ENCODE results near the gene ASCC1. TPM values are rescaled to one million over a fixed set of nuclear protein-coding genes. Genes with fewer than 3 reads are reported as not detected.
"Not testable (repeated sequence)": the region's sequence is repeated elsewhere in the genome, so short reads cannot be mapped to it uniquely, and the experiment has no call there.

ASCC1 gene
- total RNA-seq, 2 experiments from 2014 or later = 28.5 to 34.4 TPM

GRCh38 chr10:72121389-72121788, 94.7 kb downstream of the ASCC1 start:
- Mint-ChIP-seq H3K4me3 (no peak overlapping the region), H3K27ac (no peak overlapping the region), H3K4me1 (peaks cover 19% of the 10 kb centered on the region), H3K27me3 (no peaks in the 10 kb centered on the region), H3K36me3 (peaks cover 36% of the 10 kb centered on the region), H3K9me3 (peaks cover 5% of the 10 kb centered on the region)
- DNase-seq = no peak
- POLR2A ChIA-PET = interaction anchor here (1.8 kb wide), 1 partner anchor 34 kb away, joined by 12 read pairs; the partner anchor contains the start of gene SPOCK2
- no peak for ATAC-seq (ENCODE audit: low read depth)

GRCh38 chr10:72116372-72116771, 99.7 kb downstream of the ASCC1 start:
- Mint-ChIP-seq H3K4me1 (peaks cover 2% of the 10 kb centered on the region), H3K4me3 (no peak overlapping the region), H3K9me3 (peaks cover 6% of the 10 kb centered on the region)

DNA sequence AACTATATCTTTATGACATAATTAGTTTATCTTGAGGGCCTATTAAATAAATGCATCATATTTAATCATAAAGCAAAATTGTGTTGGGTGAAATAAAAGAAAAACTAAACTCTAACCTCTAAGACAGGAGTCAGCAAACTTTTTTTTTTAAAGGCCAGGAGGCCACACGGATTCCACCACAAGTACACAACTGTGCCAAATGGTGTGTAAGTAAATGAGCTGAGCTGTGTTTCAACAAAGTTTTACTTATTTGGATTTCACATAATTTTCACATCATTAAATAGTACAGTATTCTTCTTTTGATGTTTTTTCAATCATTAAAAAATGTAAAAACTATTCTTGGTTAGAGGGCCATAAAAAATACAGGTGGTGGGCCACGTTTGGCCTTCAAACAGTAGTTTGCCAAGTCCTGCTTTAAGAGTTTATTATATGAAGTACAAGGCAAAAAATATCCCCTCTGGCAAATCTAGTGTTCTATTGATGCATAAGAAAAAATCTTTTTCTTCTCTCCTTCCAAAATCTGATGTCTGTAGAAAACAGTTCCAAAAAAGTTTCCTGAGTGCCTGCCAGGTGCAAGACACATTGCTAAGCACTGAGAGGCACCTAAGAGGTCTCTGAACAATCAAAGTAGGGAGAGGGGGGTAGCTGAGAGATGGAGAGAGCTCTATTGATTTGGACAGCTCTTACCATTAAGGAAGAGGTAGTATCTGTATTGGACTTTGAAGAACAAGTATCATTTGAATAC, 101.2 kb downstream of the ASCC1 start:
- Mint-ChIP-seq H3K27me3 (no peaks in the 10 kb centered on the region), H3K9me3 (peaks cover 6% of the 10 kb centered on the region), H3K36me3 (peaks cover 43% of the 10 kb centered on the region), H3K4me1 (peaks cover 5% of the 10 kb centered on the region), H3K27ac (no peak overlapping the region), H3K4me3 (no peak overlapping the region)
- POLR2A ChIA-PET = interaction anchor here (0.6 kb wide), 1 partner anchor 32 kb away, joined by 3 read pairs; no protein-coding TSS in a partner anchor
- DNase-seq (no peak), ATAC-seq (ENCODE audit: low read depth) (no peak)

More at GRCh38 chr10:72116372-72116771, 99.7 kb downstream of the ASCC1 start:
- no peak overlapping the region for H3K27ac Mint-ChIP-seq
- POLR2A ChIA-PET = interaction anchor here (0.5 to 0.6 kb wide), 2 partner anchors 14 to 48 kb away, joined by 3 to 5 read pairs; no protein-coding TSS in a partner anchor
- ATAC-seq (ENCODE audit: low read depth) (no peak), DNase-seq (no peak)
- H3K36me3 Mint-ChIP-seq = peaks cover 46% of the 10 kb centered on the region
- H3K27me3 Mint-ChIP-seq = no peaks in the 10 kb centered on the region

DNA sequence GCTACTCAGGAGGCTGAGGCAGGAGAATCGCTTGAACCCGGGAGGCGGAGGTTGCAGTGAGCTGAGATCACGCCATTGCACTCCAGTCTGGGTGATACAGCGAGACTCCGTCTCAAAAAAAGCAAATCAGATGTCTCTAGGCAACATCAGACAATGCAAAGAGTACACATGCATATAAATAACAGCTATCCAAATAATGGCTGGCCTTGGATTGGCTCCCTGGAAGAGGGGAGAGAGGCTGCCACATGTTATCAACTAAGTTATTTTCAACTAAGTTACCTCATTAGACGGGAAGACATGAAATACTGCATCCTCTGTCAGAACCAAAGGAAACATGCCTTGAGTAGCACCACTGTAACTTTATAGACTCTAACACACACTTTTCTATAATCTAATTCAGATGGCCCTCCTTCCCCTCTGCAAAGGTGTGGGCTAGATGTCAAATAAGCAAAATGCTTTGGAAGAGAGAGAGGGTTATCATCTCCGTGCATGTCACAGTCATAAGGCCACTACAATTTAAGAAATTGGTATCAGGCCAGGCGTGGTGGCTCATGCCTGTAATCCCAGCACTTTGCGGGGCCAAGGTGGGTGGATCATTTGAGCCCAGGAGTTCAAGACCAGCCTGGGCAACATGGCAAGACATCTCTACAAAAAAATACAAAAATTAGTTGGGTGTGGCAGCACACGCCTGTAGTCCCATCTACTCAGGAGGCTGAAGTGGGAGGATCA, 105.2 kb downstream of the ASCC1 start:
- no peaks in the 10 kb centered on the region for H3K27me3 Mint-ChIP-seq
- peaks cover 44% of the 10 kb centered on the region for H3K4me1 Mint-ChIP-seq
- DNase-seq (no peak), ATAC-seq (ENCODE audit: low read depth) (no peak)
- peak overlapping the region; percentile 6 for H3K27ac Mint-ChIP-seq
- H3K4me3 Mint-ChIP-seq = no peak overlapping the region
- POLR2A ChIA-PET = interaction anchor here (0.6 kb wide), 1 partner anchor 20 kb away, joined by 5 read pairs; no protein-coding TSS in a partner anchor
- H3K9me3 Mint-ChIP-seq = no peaks in the 10 kb centered on the region
- H3K36me3 Mint-ChIP-seq = peaks cover 25% of the 10 kb centered on the region

- DNase-seq = no peak
- no peaks in the 10 kb centered on the region for H3K27me3 Mint-ChIP-seq
- peak; percentile 49 for ATAC-seq (ENCODE audit: low read depth)
- peaks cover 17% of the 10 kb centered on the region for H3K36me3 Mint-ChIP-seq
- peaks cover 52% of the 10 kb centered on the region for H3K4me1 Mint-ChIP-seq
- peak overlapping the region; percentile 36 for H3K4me3 Mint-ChIP-seq
- H3K9me3 Mint-ChIP-seq = no peaks in the 10 kb centered on the region
- POLR2A ChIA-PET = interaction anchor here (1.8 kb wide), 1 partner anchor 16 kb away, joined by 6 read pairs; no protein-coding TSS in a partner anchor
- H3K27ac Mint-ChIP-seq = peak overlapping the region; percentile 79
Measured at GRCh38 chr10:72109636-72110157, 106.4 kb downstream of the ASCC1 start.

DNA sequence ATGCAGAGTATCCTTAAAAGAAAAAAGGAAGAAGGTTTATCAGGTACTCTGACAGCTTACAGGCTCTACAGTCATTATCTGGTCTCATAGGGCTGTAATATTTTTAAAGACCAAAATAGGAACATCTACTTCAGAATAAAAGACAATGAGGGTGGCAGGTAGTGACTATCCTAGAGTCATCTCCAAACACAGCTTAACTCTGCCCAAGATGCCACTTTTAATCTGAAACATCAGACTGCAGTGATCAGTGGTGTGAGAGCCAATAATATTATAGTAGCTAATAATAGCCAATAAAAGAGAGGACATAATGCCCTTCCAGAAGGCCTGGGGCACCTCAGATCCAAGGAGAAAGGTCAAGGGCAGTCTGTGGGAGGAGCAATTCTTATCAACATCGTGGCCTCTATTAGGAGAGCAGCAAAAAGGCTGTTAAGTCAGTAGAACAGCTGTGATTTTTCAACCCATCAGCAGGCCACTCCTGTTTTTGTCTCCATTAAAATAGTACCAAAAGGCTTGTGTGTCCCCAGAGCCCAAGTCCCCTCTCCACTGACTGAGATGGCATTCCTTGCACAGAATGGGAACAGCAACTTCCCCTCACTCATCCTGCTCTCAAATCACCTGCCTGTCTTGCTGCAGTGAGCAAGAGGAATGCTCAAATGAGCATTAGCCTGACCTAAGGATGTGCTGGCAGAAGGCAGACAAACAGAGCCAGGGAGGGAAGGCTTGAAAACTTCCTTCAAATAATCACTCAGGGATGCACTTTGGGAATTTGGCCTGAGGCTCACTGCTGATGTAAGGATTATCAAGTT, 107.0 kb downstream of the ASCC1 start:
- no peak for DNase-seq
- ATAC-seq (ENCODE audit: low read depth) = peak; percentile 5
- peaks cover 56% of the 10 kb centered on the region for H3K4me1 Mint-ChIP-seq
- no peaks in the 10 kb centered on the region for H3K9me3 Mint-ChIP-seq
- POLR2A ChIA-PET = interaction anchor here (0.6 to 4.0 kb wide), 5 partner anchors 15 to 227 kb away, joined by 3 to 67 read pairs (median 4); partner anchors contain the start of gene SPOCK2
- H3K4me3 Mint-ChIP-seq = peak overlapping the region; percentile 49
- no peaks in the 10 kb centered on the region for H3K27me3 Mint-ChIP-seq
- H3K36me3 Mint-ChIP-seq = peaks cover 21% of the 10 kb centered on the region
- peak overlapping the region; percentile 79 for H3K27ac Mint-ChIP-seq

DNA sequence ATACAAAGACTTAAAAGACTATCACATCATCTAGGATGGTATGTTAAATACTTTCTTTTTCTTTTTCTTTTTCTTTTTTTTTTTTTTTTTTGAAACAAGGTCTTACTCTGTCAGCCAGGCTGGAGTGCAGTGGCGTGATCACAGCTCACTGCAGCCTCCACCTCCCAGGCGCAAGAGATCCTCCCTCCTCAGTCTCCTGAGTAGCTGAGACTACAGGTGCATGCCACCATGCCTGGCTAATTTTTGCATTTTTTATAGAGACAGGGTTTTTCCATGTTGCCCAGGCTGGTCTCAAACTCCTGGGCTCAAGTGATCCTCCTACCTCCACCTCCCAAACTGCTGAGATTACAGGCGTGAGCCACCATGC, 108.1 kb downstream of the ASCC1 start:
- peak; percentile 30 for ATAC-seq (ENCODE audit: low read depth)
- POLR2A ChIA-PET = interaction anchor here (0.6 to 4.0 kb wide), 8 partner anchors 14 to 226 kb away, joined by 3 to 67 read pairs (median 4); partner anchors contain the start of gene SPOCK2
- H3K27me3 Mint-ChIP-seq, H3K9me3 Mint-ChIP-seq, DNase-seq: not testable (repeated sequence)
- peaks cover 62% of the 10 kb centered on the region for H3K4me1 Mint-ChIP-seq
- H3K27ac Mint-ChIP-seq = peak overlapping the region; percentile 79
- peaks cover 25% of the 10 kb centered on the region for H3K36me3 Mint-ChIP-seq
- H3K4me3 Mint-ChIP-seq = peak overlapping the region; percentile 70

- peak overlapping the region; percentile 79 for H3K27ac Mint-ChIP-seq
- H3K36me3 Mint-ChIP-seq = peaks cover 29% of the 10 kb centered on the region
- DNase-seq = no peak
- H3K9me3 Mint-ChIP-seq = no peaks in the 10 kb centered on the region
- H3K4me3 Mint-ChIP-seq = peak overlapping the region; percentile 70
- POLR2A ChIA-PET = interaction anchor here (0.7 to 4.0 kb wide), 7 partner anchors 13 to 226 kb away, joined by 3 to 67 read pairs (median 5); partner anchors contain the start of gene SPOCK2
- ATAC-seq (ENCODE audit: low read depth) = peak; percentile 67
- H3K4me1 Mint-ChIP-seq = peaks cover 62% of the 10 kb centered on the region
- H3K27me3 Mint-ChIP-seq = no peaks in the 10 kb centered on the region
Measured at GRCh38 chr10:72107325-72108003, 108.6 kb downstream of the ASCC1 start.

GRCh38 chr10:72106896-72107295, 109.2 kb downstream of the ASCC1 start:
- H3K27me3 Mint-ChIP-seq = no peaks in the 10 kb centered on the region
- ATAC-seq (ENCODE audit: low read depth) = no peak
- H3K27ac Mint-ChIP-seq = peak overlapping the region; percentile 79
- H3K4me1 Mint-ChIP-seq = peaks cover 67% of the 10 kb centered on the region
- POLR2A ChIA-PET = interaction anchor here (0.9 to 4.0 kb wide), 4 partner anchors 20 to 225 kb away, joined by 3 to 67 read pairs (median 4); partner anchors contain the start of gene SPOCK2
- H3K4me3 Mint-ChIP-seq = peak overlapping the region; percentile 70
- H3K9me3 Mint-ChIP-seq = no peaks in the 10 kb centered on the region
- peaks cover 31% of the 10 kb centered on the region for H3K36me3 Mint-ChIP-seq
- DNase-seq = no peak

DNA sequence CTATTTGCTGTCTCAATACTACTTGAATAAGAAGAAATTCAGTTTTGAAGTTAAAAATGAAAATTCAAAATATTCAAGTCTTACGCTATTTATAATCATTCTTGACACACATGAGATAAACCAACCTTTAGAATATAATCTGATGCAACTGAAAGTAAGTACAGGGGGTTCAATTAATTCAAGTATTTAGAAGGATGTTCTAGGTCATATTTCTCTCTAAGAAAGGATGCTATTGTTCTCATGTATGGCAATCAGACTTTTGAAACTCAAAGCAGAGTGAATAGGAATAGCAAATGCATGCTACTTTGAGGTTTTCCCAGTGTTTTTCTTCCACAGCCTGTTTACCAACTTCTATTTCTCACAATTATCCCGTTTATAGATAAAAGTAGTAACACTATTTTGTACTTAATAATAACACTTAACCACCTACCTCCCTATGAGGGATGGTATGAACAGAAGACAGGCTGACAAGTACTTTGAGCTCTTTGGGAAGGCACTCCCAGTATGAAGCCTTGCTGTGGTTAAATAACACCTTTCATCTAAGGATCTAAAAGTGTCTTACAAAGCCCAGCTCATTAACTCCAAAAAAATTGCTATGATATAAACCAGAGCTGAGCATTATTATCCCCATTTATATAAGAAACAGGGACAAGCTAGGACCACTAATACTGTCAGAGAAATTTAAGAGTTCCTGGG, 109.8 kb downstream of the ASCC1 start:
- Mint-ChIP-seq H3K4me3 (peak overlapping the region; percentile 70), H3K27me3 (no peaks in the 10 kb centered on the region), H3K36me3 (peaks cover 36% of the 10 kb centered on the region), H3K4me1 (peaks cover 71% of the 10 kb centered on the region), H3K27ac (peak overlapping the region; percentile 79), H3K9me3 (no peaks in the 10 kb centered on the region)
- POLR2A ChIA-PET = interaction anchor here (0.9 to 4.0 kb wide), 4 partner anchors 19 to 226 kb away, joined by 3 to 67 read pairs (median 4); partner anchors contain the start of gene SPOCK2
- no peak for ATAC-seq (ENCODE audit: low read depth)
- DNase-seq = no peak

DNA sequence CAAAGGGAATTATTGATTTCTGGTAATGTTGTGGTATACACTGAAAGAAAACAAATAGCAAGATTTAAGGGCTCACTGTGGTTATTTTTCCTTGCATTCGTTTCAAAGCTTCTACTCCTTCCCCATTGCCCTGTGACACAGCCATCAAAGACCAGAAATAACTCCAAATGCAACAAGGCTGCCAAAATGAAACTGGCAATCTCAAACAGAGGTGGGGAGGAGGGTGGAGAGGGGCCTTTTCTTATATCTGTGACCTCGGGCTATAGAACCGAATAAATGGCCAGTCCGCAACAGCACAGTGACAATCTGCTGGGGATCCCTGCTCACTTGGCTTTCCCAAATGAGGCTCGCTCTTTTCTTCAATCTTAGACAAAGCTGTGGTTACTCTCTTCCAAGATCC, 110.4 kb downstream of the ASCC1 start:
- no peak overlapping the region for H3K4me3 Mint-ChIP-seq
- DNase-seq = no peak
- H3K27ac Mint-ChIP-seq = peak overlapping the region; percentile 79

More for the DNA sequence above, 110.4 kb downstream of the ASCC1 start:
- POLR2A ChIA-PET = interaction anchor here (4.0 kb wide), 1 partner anchor 18 kb away, joined by 67 read pairs; the partner anchor contains the start of gene SPOCK2
- Mint-ChIP-seq H3K27me3 (no peaks in the 10 kb centered on the region), H3K36me3 (peaks cover 40% of the 10 kb centered on the region), H3K4me1 (peaks cover 71% of the 10 kb centered on the region), H3K9me3 (no peaks in the 10 kb centered on the region)
- no peak for ATAC-seq (ENCODE audit: low read depth)
